ENCODE data around the gene MDFI. TPM values are rescaled to one million over a fixed set of nuclear protein-coding genes. Genes with fewer than 3 reads are reported as not detected.

Gene MDFI, protein sequence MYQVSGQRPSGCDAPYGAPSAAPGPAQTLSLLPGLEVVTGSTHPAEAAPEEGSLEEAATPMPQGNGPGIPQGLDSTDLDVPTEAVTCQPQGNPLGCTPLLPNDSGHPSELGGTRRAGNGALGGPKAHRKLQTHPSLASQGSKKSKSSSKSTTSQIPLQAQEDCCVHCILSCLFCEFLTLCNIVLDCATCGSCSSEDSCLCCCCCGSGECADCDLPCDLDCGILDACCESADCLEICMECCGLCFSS
- total RNA-seq = 112 and 113 TPM in 2 replicates

DNA sequence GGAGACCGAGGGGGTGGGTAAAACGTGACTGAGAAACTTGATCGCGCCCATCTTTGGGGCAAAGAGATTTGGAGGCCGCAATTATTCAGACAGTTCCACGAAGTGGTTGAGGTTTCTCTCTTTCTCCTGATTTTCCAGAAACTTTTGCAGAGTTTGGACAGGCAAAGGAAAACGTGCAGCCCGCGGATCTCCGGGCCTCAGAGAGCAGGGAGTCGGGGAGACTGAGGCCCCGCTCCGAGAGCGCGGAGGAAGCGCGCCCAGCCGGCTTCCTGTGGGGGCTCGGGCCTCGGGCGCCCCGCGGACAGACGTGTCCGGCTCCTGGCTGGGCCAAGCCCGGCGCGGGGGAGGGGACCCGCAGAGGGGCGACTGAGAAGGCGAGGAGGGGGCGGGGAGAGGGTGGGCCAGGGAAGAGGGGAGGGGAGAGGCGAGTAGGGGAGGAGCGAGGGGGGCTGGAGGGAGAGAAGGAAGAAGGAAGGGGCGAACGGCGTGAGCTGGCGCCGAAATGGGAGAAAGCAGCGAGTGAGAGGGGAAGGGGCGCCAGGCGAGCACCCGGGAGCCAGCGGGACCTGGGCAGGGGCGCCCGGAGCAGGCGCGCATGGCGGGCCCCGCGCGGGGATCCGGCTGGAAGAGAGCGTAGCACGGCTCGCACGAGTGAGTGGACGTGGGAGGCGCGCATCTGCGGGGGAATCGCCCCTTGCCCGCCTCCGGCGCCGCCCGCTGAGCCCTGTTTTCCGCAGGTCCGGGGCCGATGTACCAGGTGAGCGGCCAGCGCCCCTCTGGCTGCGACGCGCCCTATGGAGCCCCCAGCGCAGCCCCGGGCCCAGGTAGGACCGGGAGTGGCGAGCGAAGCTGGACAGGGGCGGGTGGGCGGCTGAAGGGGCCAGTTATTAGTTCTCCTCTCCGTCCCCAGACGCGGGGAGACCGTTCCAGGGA, at the start of gene MDFI:
Gene MDFI (plus strand): TSS at position 467 of the 933 bp plus-strand sequence. CDS start 282 bp downstream, at position 749.

Other genes with a start within 250 kb of the MDFI start
- gene FOXP4, start 92.1 kb upstream of the MDFI start, total RNA-seq = 1.4 and 2.3 TPM in 2 replicates
- gene TFEB, start 97.1 kb downstream of the MDFI start, total RNA-seq = 10.8 and 11.5 TPM in 2 replicates
- not detected in 2 replicates for gene PGC, start 108.9 kb downstream of the MDFI start, total RNA-seq
- gene FRS3, start 141.4 kb downstream of the MDFI start, total RNA-seq = 0.43 and 0.72 TPM in 2 replicates
- gene PRICKLE4, start 142.3 kb downstream of the MDFI start, total RNA-seq = 1.9 TPM in 1 of 2 replicates, not detected in the other
- 74.2 and 76.5 TPM in 2 replicates for gene TOMM6, start 149.2 kb downstream of the MDFI start, total RNA-seq

All from tracheal epithelial cell (primary cell).